H1 (cell line): Measurements from ENCODE around the gene DSP. TPM values are rescaled to one million over a fixed set of nuclear protein-coding genes. Genes with fewer than 3 reads are reported as not detected.

Experiments used
- CTCF ChIA-PET: fragments of 300-600 bp; sonication (Branson Sonifier 250); formaldehyde crosslinking; loops from one replicate; lab custom pipeline; 2021; ENCODE audit not compliant: partially characterized antibody; lab: Charles Lee
- POLR2A ChIA-PET: fragments of 300-600 bp; sonication (Branson Sonifier 250); formaldehyde crosslinking; loops from one replicate; lab custom pipeline; 2021; ENCODE audit warnings: inconsistent platforms; ENCODE audit not compliant: partially characterized antibody; lab: Charles Lee
- DNase-seq, 2 experiments: peaks; one replicate each; pipeline versions ENCODE4 v3.0.0 to v3.0.0-alpha.2; 2010 to 2022; ENCODE audit warnings: low spot score in 2 of 2, low read depth in 1 of 2, mixed read lengths in 1 of 2
- FAIRE-seq: peaks from 2 replicates; lab custom pipeline; 2011; peaks lifted over from hg19 to GRCh38; lab: Jason Lieb, UNC
- H2AFZ ChIP-seq: 2 replicates; pipeline ENCODE4 v1.8.1; 2012; ENCODE audit warnings: low read length, inconsistent platforms
- H2AK5ac ChIP-seq: 2 replicates; pipeline ENCODE4 v1.6.1; 2013; ENCODE audit warnings: low read depth, low read length
- H2BK120ac ChIP-seq: replicated peaks from 2 replicates; pipeline ENCODE3; 2013; ENCODE audit warnings: low read depth, low read length, inconsistent platforms
- H2BK12ac ChIP-seq: 2 replicates; pipeline ENCODE4 v1.6.1; 2013; ENCODE audit warnings: low read depth, low read length
- H2BK15ac ChIP-seq: 2 replicates; pipeline ENCODE4 v1.6.1; 2013; ENCODE audit warnings: low read length
- H2BK20ac ChIP-seq: 2 replicates; pipeline ENCODE4 v1.6.1; 2013; ENCODE audit warnings: low read length
- H2BK5ac ChIP-seq: 2 replicates; pipeline ENCODE4 v1.6.1; 2013; ENCODE audit warnings: low read depth, low read length
- H3K14ac ChIP-seq: 2 replicates; pipeline ENCODE4 v1.6.1; 2013; ENCODE audit warnings: inconsistent platforms; ENCODE audit not compliant: insufficient read length
- H3K18ac ChIP-seq: 2 replicates; pipeline ENCODE4 v1.6.1; 2013; ENCODE audit warnings: low read length; ENCODE audit errors: extremely low read depth
- H3K23ac ChIP-seq: 2 replicates; pipeline ENCODE4 v1.6.1; 2013; ENCODE audit warnings: inconsistent platforms; ENCODE audit not compliant: insufficient read length
- H3K23me2 ChIP-seq: 2 replicates; pipeline ENCODE4 v1.6.1; 2013; ENCODE audit warnings: low read depth, low read length
- H3K27ac ChIP-seq: 2 replicates; pipeline ENCODE4 v1.6.1; 2011; ENCODE audit warnings: low read depth, low read length, inconsistent platforms
- H3K27me3 ChIP-seq, 4 experiments: replicated peaks in 1 of 4; 1 replicate in 1 of 4; 2 replicates in 3 of 4; pipeline versions ENCODE4 v1.6.1 to v1.8.1; 2011 to 2013; ENCODE audit warnings: low read length in 3 of 4, mild to moderate bottlenecking in 3 of 4, inconsistent platforms in 2 of 4, mixed read lengths in 2 of 4, moderate library complexity in 1 of 4; ENCODE audit not compliant: control insufficient read depth in 3 of 4, insufficient read depth in 3 of 4; ENCODE audit errors: extremely low read depth in 1 of 4
- H3K36me3 ChIP-seq, 4 experiments: 2 replicates each; pipeline versions ENCODE4 v1.6.1 to v1.8.1; 2011 to 2013; ENCODE audit warnings: mild to moderate bottlenecking in 4 of 4, low read length in 3 of 4, moderate library complexity in 2 of 4, control low read depth in 1 of 4, inconsistent platforms in 1 of 4; ENCODE audit not compliant: insufficient read depth in 4 of 4, control insufficient read depth in 2 of 4
- H3K4ac ChIP-seq: replicated peaks from 2 replicates; pipeline ENCODE3; 2013; ENCODE audit warnings: low read length, low read depth, mixed read lengths, inconsistent platforms; ENCODE audit not compliant: insufficient read length
- H3K4me1 ChIP-seq, 4 experiments: replicated peaks in 1 of 4; 1 replicate in 1 of 4; 2 replicates in 3 of 4; pipeline versions ENCODE4 v1.6.1 to v1.8.1; 2011 to 2013; ENCODE audit warnings: low read length in 3 of 4, inconsistent platforms in 2 of 4, mixed read lengths in 1 of 4; ENCODE audit not compliant: insufficient read depth in 4 of 4, control insufficient read depth in 3 of 4
- H3K4me2 ChIP-seq, 2 experiments: 2 replicates each; pipeline versions ENCODE4 v1.6.1 to v1.8.1; 2011 to 2013; ENCODE audit warnings: low read depth in 2 of 2, low read length in 2 of 2, control low read depth in 1 of 2, inconsistent platforms in 1 of 2, mild to moderate bottlenecking in 1 of 2; ENCODE audit not compliant: insufficient read depth in 1 of 2
- H3K4me3 ChIP-seq, 4 experiments: fragments of 200-600, 300-600 bp in 1 of 4; sonication (generic), shearing (Covaris generic), sonication (Bioruptor Twin) in 1 of 4; 2 replicates each; pipeline versions ENCODE4 v1.5.1 to v1.8.1; 2011 to 2016; ENCODE audit warnings: low read length in 4 of 4, low read depth in 3 of 4, control low read depth in 2 of 4, inconsistent platforms in 2 of 4, mild to moderate bottlenecking in 2 of 4, mixed read lengths in 1 of 4, moderate library complexity in 1 of 4; ENCODE audit not compliant: insufficient read depth in 2 of 4; ENCODE audit errors: extremely low read depth in 1 of 4
- H3K56ac ChIP-seq: replicated peaks from 2 replicates; pipeline ENCODE3; 2013; ENCODE audit warnings: low read depth, mild to moderate bottlenecking, mixed read lengths, low read length, inconsistent platforms; ENCODE audit not compliant: insufficient read length
- H3K79me1 ChIP-seq: 2 replicates; pipeline ENCODE4 v1.6.1; 2013; ENCODE audit warnings: low read depth, low read length, control low read depth
- H3K79me2 ChIP-seq, 2 experiments: 2 replicates each; pipeline versions ENCODE4 v1.6.1 to v1.8.1; 2012 to 2013; ENCODE audit warnings: low read length in 2 of 2, mild to moderate bottlenecking in 2 of 2, inconsistent platforms in 1 of 2; ENCODE audit not compliant: insufficient read depth in 2 of 2, control insufficient read depth in 1 of 2
- H3K9ac ChIP-seq, 4 experiments: replicated peaks in 1 of 4; 1 replicate in 1 of 4; 2 replicates in 3 of 4; pipeline versions ENCODE4 v1.6.1 to v1.8.1; 2011 to 2013; ENCODE audit warnings: low read depth in 3 of 4, low read length in 3 of 4, control low read depth in 2 of 4, mild to moderate bottlenecking in 2 of 4, moderate library complexity in 2 of 4, inconsistent platforms in 1 of 4; ENCODE audit errors: extremely low read depth in 1 of 4
- H3K9me3 ChIP-seq, 2 experiments: 2 replicates each; pipeline versions ENCODE4 v1.6.1 to v1.8.1; 2012 to 2013; ENCODE audit warnings: mild to moderate bottlenecking in 2 of 2, moderate library complexity in 2 of 2, control low read depth in 1 of 2, inconsistent platforms in 1 of 2, low read depth in 1 of 2, low read length in 1 of 2, mixed read lengths in 1 of 2; ENCODE audit not compliant: insufficient read depth in 2 of 2
- H4K20me1 ChIP-seq, 2 experiments: replicated peaks in 1 of 2; 2 replicates each; pipeline versions ENCODE3 to v1.8.1; 2011 to 2013; ENCODE audit warnings: inconsistent platforms in 2 of 2, low read length in 2 of 2, mild to moderate bottlenecking in 1 of 2; ENCODE audit not compliant: insufficient read depth in 2 of 2, control insufficient read depth in 1 of 2
- H4K5ac ChIP-seq: 2 replicates; pipeline ENCODE4 v1.6.1; 2013; ENCODE audit warnings: low read length, low read depth, mixed read lengths, inconsistent platforms; ENCODE audit not compliant: insufficient read length
- H4K8ac ChIP-seq: 2 replicates; pipeline ENCODE4 v1.8.0; 2013; ENCODE audit warnings: mild to moderate bottlenecking, moderate library complexity, low read length, inconsistent platforms; ENCODE audit not compliant: insufficient read depth; ENCODE audit errors: extremely low read depth
- H4K91ac ChIP-seq: replicated peaks from 2 replicates; pipeline ENCODE3; 2013; ENCODE audit warnings: low read length, mixed read lengths, inconsistent platforms; ENCODE audit not compliant: insufficient read length
- CTBP2 ChIP-seq: IDR thresholded peaks from 2 replicates; pipeline ENCODE4 v1.7.0; 2011; ENCODE audit warnings: borderline replicate concordance, mild to moderate bottlenecking, moderate library complexity, mixed read lengths, low read length; ENCODE audit not compliant: insufficient read depth, insufficient read length
- KDM4A ChIP-seq: IDR thresholded peaks from one replicate; pipeline ENCODE4 v1.7.1; 2012; ENCODE audit warnings: low read depth, mild to moderate bottlenecking, moderate library complexity, low read length, inconsistent platforms; ENCODE audit not compliant: severe bottlenecking
- POU5F1 ChIP-seq: IDR thresholded peaks from 2 replicates; pipeline ENCODE4 v1.6.1; 2011; ENCODE audit warnings: low read depth, mild to moderate bottlenecking, low read length, moderate library complexity
- SAP30 ChIP-seq: fragments of 300-600 bp; sonication (generic); IDR thresholded peaks from 2 replicates; pipeline ENCODE4 v1.7.1; 2012; ENCODE audit warnings: low read length, moderate library complexity, mild to moderate bottlenecking, inconsistent platforms; ENCODE audit not compliant: insufficient read depth, insufficient replicate concordance
- SIN3A ChIP-seq, 2 experiments: IDR thresholded peaks in 1 of 2; conservative IDR thresholded peaks in 1 of 2; 2 replicates each; pipeline ENCODE4 v1.6.1; 2011 to 2012; ENCODE audit warnings: low read length in 2 of 2, improper control_type of control experiment in 1 of 2, low read depth in 1 of 2, mild to moderate bottlenecking in 1 of 2
- SRF ChIP-seq: IDR thresholded peaks from 2 replicates; pipeline ENCODE4 v1.6.1; 2011; ENCODE audit warnings: mild to moderate bottlenecking, low read depth, low read length, moderate library complexity
- TCF12 ChIP-seq: IDR thresholded peaks from 2 replicates; pipeline ENCODE4 v1.6.1; 2011; ENCODE audit warnings: low read depth, mild to moderate bottlenecking, low read length
- WGBS, 2 experiments: shearing (Covaris generic) in 1 of 2; methylation state at CpG; one replicate each; pipeline versions ENCODE4 v1.1.6 to v1.1.7; 2013 to 2015; ENCODE audit warnings: low lambda C conversion rate in 2 of 2, mixed read lengths in 2 of 2, inconsistent platforms in 1 of 2, low coverage in 1 of 2, missing lambda C conversion rate in 1 of 2; ENCODE audit not compliant: insufficient replicate concordance in 2 of 2, insufficient coverage in 1 of 2, insufficient read length in 1 of 2; ENCODE audit errors: extremely low coverage in 1 of 2, missing lambda C conversion rate in 1 of 2; 5-methylcytosine and 5-hydroxymethylcytosine counted together
- polyA plus RNA-seq, 7 experiments: library from polyadenylated mRNA; depleted of rRNA in 3 of 7; stranded (reverse) in 5 of 7; unstranded in 2 of 7; fragments of >200 nt in 5 of 7; fragments of 200-250 nt in 2 of 7; gene quantifications; 1 replicate in 5 of 7; 2 replicates in 1 of 7; 4 replicates in 1 of 7; pipeline versions ENCODE4 v1.2.1 to v1.2.3, GENCODE V29; 2011 to 2013; ENCODE audit warnings: missing spikeins in 2 of 7, mixed read lengths in 2 of 7
- total RNA-seq: library from RNA; stranded (reverse); fragmentation: NEBNext Ultra II Directional; extraction: Animal tissue kit (Norgen Biotek cat#: 25700); gene quantifications from 2 replicates; pipeline ENCODE4 v1.2.1, GENCODE V29; 2021
- TF ChIP-seq, protein P1 (sequence below): IDR thresholded peaks from 2 replicates; pipeline ENCODE4 v1.6.1; 2011; ENCODE audit warnings: low read length, improper control_type of control experiment

The DSP gene
- total and polyA plus RNA-seq, 2 of the 8 experiments (the other 6 are each of a cell fraction or from before 2014, with no cell fraction given), result 14.3 to 48.5 TPM

DNA sequence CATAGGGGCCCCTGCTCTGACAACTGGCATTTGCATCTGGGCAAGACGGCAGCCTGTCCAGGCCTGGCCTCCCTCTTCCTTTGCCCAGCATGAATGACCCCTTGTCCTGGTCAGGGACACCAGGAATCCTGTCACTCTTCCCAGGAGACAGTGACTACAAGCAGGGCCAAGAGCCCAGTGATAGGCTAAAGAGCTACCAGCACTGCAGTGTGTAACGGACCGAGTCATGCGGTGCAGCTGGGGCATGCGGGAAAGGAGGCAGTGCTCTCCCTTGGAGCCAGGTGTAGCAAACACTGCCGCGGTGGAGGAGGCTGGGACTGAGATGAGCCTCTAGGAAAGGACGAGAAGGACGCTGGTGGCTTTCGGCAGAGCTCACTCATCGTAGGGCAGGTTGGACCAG is 38.7 kb upstream of the DSP start:
- no peak overlapping the region; a peak in 1 of 7 replicates for H3K9ac ChIP-seq
- no peaks in the 10 kb centered on the region for H4K20me1 ChIP-seq
- no peak overlapping the region for H3K4me3 ChIP-seq
- H2BK20ac ChIP-seq, result peak overlapping the region; percentile 52
- no peaks in the 10 kb centered on the region for H3K9me3 ChIP-seq
- no peaks in the 10 kb centered on the region; a peak in 1 of 7 replicates for H3K27me3 ChIP-seq
- TF ChIP-seq TCF12 (no peak), POU5F1 (no peak), SAP30 (no peak), KDM4A (no peak), SRF (no peak), SIN3A (conservative IDR thresholded peaks at IDR 0.05 in 1 of 2, IDR thresholded peaks at IDR 0.05 in 1 of 2; ENCODE audit: low read depth in 1 of 2, low read length in 2 of 2) (no peak), CTBP2 (no peak)
- TF ChIP-seq, protein P1, sequence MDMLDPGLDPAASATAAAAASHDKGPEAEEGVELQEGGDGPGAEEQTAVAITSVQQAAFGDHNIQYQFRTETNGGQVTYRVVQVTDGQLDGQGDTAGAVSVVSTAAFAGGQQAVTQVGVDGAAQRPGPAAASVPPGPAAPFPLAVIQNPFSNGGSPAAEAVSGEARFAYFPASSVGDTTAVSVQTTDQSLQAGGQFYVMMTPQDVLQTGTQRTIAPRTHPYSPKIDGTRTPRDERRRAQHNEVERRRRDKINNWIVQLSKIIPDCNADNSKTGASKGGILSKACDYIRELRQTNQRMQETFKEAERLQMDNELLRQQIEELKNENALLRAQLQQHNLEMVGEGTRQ, result no peak
- no peak overlapping the region for H3K23ac ChIP-seq
- no peaks in the 10 kb centered on the region for H3K36me3 ChIP-seq
- H3K56ac ChIP-seq, result no peak overlapping the region
- H3K23me2 ChIP-seq, result no peaks in the 10 kb centered on the region; the same call in 1 of the 2 replicates
- H2BK120ac ChIP-seq, result no peak overlapping the region
- H3K4me1 ChIP-seq, result peaks cover 0 to 15% (median 9%) of the 10 kb centered on the region in 4 experiments; a peak in 6 of 7 replicates
- WGBS, 2 experiments, result 89% methylated on average over 11 of the region's 11 CpGs; no CpG with 5 or more reads in 1 of the 2 experiments
- no peak overlapping the region for H4K8ac ChIP-seq
- DNase-seq (no peak), FAIRE-seq (no peak)
- 0 out of 2 replicates have a peak, but pooled peaks cover 2% of the 10 kb centered on the region for H3K79me1 ChIP-seq
- no peak overlapping the region; the same call in 1 of the 2 replicates for H3K27ac ChIP-seq
- ChIA-PET POLR2A (no interaction called here), CTCF (no interaction called here)
- no peak overlapping the region; the same call in 1 of the 2 replicates for H3K18ac ChIP-seq
- 0 out of 2 replicates have a peak overlapping the region, but pooled peaks have one; percentile 8 for H2BK5ac ChIP-seq
- H2AFZ ChIP-seq, result 0 out of 2 replicates have a peak overlapping the region, but pooled peaks have one; percentile 57
- 0 out of 2 replicates have a peak overlapping the region, but pooled peaks have one; percentile 39 for H2AK5ac ChIP-seq
- no peak overlapping the region for H4K5ac ChIP-seq
- H3K79me2 ChIP-seq, result no peaks in the 10 kb centered on the region
- no peak overlapping the region for H4K91ac ChIP-seq
- H3K4me2 ChIP-seq, result no peak overlapping the region
- no peak overlapping the region for H3K14ac ChIP-seq
- no peak overlapping the region; the same call in 1 of the 2 replicates for H2BK15ac ChIP-seq
- H3K4ac ChIP-seq, result no peak overlapping the region
- peak overlapping the region; percentile 95; the same call in 1 of the 2 replicates for H2BK12ac ChIP-seq
